ENCODE data around the gene ZNF358.
A peak's percentile ranks its signal among the peaks of the same experiment; 100 is the strongest.

ZNF358 gene

GRCh38 chr19:7477758-7478157 is 38.1 kb upstream of the ZNF358 start:
- H3K4me3 ChIP-seq (ENCODE audit: low read depth, low read length): no peak overlapping the region
- no peaks in the 10 kb centered on the region for H3K36me3 ChIP-seq (ENCODE audit: insufficient read depth, low read length)
- H2AFZ ChIP-seq (ENCODE audit: low read length, unreplicated experiment): no peak overlapping the region
- no peak overlapping the region for H3K27ac ChIP-seq (ENCODE audit: low read depth, low read length)
- no peaks in the 10 kb centered on the region for H3K4me1 ChIP-seq (ENCODE audit: control insufficient read depth, insufficient read depth, low read length, unreplicated experiment)
- H3K79me2 ChIP-seq (ENCODE audit: control insufficient read depth, insufficient read depth, low read length, unreplicated experiment): no peaks in the 10 kb centered on the region
- no peaks in the 10 kb centered on the region for H3K27me3 ChIP-seq (ENCODE audit: insufficient read depth, low read length)

- H3K36me3 ChIP-seq (ENCODE audit: insufficient read depth, low read length): no peaks in the 10 kb centered on the region
- no peaks in the 10 kb centered on the region for H3K27me3 ChIP-seq (ENCODE audit: insufficient read depth, low read length)
- no peak overlapping the region for H3K4me3 ChIP-seq (ENCODE audit: low read depth, low read length)
- no peak overlapping the region for H3K27ac ChIP-seq (ENCODE audit: low read depth, low read length)
- no peaks in the 10 kb centered on the region for H3K79me2 ChIP-seq (ENCODE audit: control insufficient read depth, insufficient read depth, low read length, unreplicated experiment)
- no peaks in the 10 kb centered on the region for H3K4me1 ChIP-seq (ENCODE audit: control insufficient read depth, insufficient read depth, low read length, unreplicated experiment)
- no peak overlapping the region for H2AFZ ChIP-seq (ENCODE audit: low read length, unreplicated experiment)
Measured at GRCh38 chr19:7478173-7478842, 37.6 kb upstream of the ZNF358 start.

GRCh38 chr19:7478843-7479227 is 37.1 kb upstream of the ZNF358 start:
- Histone ChIP-seq H3K79me2 (ENCODE audit: control insufficient read depth, insufficient read depth, low read length, unreplicated experiment) (no peaks in the 10 kb centered on the region), H3K27ac (ENCODE audit: low read depth, low read length) (no peak overlapping the region), H3K4me1 (ENCODE audit: control insufficient read depth, insufficient read depth, low read length, unreplicated experiment) (no peaks in the 10 kb centered on the region), H3K27me3 (ENCODE audit: insufficient read depth, low read length) (no peaks in the 10 kb centered on the region), H3K4me3 (ENCODE audit: low read depth, low read length) (no peak overlapping the region), H2AFZ (ENCODE audit: low read length, unreplicated experiment) (no peak overlapping the region), H3K36me3 (ENCODE audit: insufficient read depth, low read length) (no peaks in the 10 kb centered on the region)

GRCh38 chr19:7480222-7480969 is 35.5 kb upstream of the ZNF358 start:
- Histone ChIP-seq H3K79me2 (ENCODE audit: control insufficient read depth, insufficient read depth, low read length, unreplicated experiment) (no peaks in the 10 kb centered on the region), H2AFZ (ENCODE audit: low read length, unreplicated experiment) (no peak overlapping the region), H3K27ac (ENCODE audit: low read depth, low read length) (no peak overlapping the region)

GRCh38 chr19:7480970-7481255 is 35.0 kb upstream of the ZNF358 start:
- Histone ChIP-seq H3K4me1 (ENCODE audit: control insufficient read depth, insufficient read depth, low read length, unreplicated experiment) (no peaks in the 10 kb centered on the region), H3K27me3 (ENCODE audit: insufficient read depth, low read length) (no peaks in the 10 kb centered on the region), H3K36me3 (ENCODE audit: insufficient read depth, low read length) (no peaks in the 10 kb centered on the region), H3K79me2 (ENCODE audit: control insufficient read depth, insufficient read depth, low read length, unreplicated experiment) (no peaks in the 10 kb centered on the region), H3K27ac (ENCODE audit: low read depth, low read length) (no peak overlapping the region), H3K4me3 (ENCODE audit: low read depth, low read length) (no peak overlapping the region), H2AFZ (ENCODE audit: low read length, unreplicated experiment) (no peak overlapping the region)

More at GRCh38 chr19:7480222-7480969, 35.5 kb upstream of the ZNF358 start:
- Histone ChIP-seq H3K27me3 (ENCODE audit: insufficient read depth, low read length) (no peaks in the 10 kb centered on the region), H3K4me3 (ENCODE audit: low read depth, low read length) (no peak overlapping the region), H3K4me1 (ENCODE audit: control insufficient read depth, insufficient read depth, low read length, unreplicated experiment) (no peaks in the 10 kb centered on the region), H3K36me3 (ENCODE audit: insufficient read depth, low read length) (no peaks in the 10 kb centered on the region)

GRCh38 chr19:7482584-7483439 is 33.1 kb upstream of the ZNF358 start:
- Histone ChIP-seq H3K27me3 (ENCODE audit: insufficient read depth, low read length) (no peaks in the 10 kb centered on the region), H3K27ac (ENCODE audit: low read depth, low read length) (no peak overlapping the region), H3K4me1 (ENCODE audit: control insufficient read depth, insufficient read depth, low read length, unreplicated experiment) (no peaks in the 10 kb centered on the region), H3K79me2 (ENCODE audit: control insufficient read depth, insufficient read depth, low read length, unreplicated experiment) (no peaks in the 10 kb centered on the region), H3K4me3 (ENCODE audit: low read depth, low read length) (no peak overlapping the region), H2AFZ (ENCODE audit: low read length, unreplicated experiment) (no peak overlapping the region), H3K36me3 (ENCODE audit: insufficient read depth, low read length) (no peaks in the 10 kb centered on the region)

- H2AFZ ChIP-seq (ENCODE audit: low read length, unreplicated experiment): no peak overlapping the region
- no peak overlapping the region for H3K27ac ChIP-seq (ENCODE audit: low read depth, low read length)
- no peaks in the 10 kb centered on the region for H3K36me3 ChIP-seq (ENCODE audit: insufficient read depth, low read length)
- no peak overlapping the region for H3K4me3 ChIP-seq (ENCODE audit: low read depth, low read length)
- no peaks in the 10 kb centered on the region for H3K79me2 ChIP-seq (ENCODE audit: control insufficient read depth, insufficient read depth, low read length, unreplicated experiment)
- no peaks in the 10 kb centered on the region for H3K4me1 ChIP-seq (ENCODE audit: control insufficient read depth, insufficient read depth, low read length, unreplicated experiment)
- H3K27me3 ChIP-seq (ENCODE audit: insufficient read depth, low read length): no peaks in the 10 kb centered on the region
Measured at GRCh38 chr19:7483720-7484201, 32.1 kb upstream of the ZNF358 start.

- H2AFZ ChIP-seq (ENCODE audit: low read length, unreplicated experiment): no peak overlapping the region
- no peak overlapping the region for H3K4me3 ChIP-seq (ENCODE audit: low read depth, low read length)
- H3K27me3 ChIP-seq (ENCODE audit: insufficient read depth, low read length): no peaks in the 10 kb centered on the region
- no peaks in the 10 kb centered on the region for H3K36me3 ChIP-seq (ENCODE audit: insufficient read depth, low read length)
- H3K79me2 ChIP-seq (ENCODE audit: control insufficient read depth, insufficient read depth, low read length, unreplicated experiment): no peaks in the 10 kb centered on the region
- no peak overlapping the region for H3K27ac ChIP-seq (ENCODE audit: low read depth, low read length)
- no peaks in the 10 kb centered on the region for H3K4me1 ChIP-seq (ENCODE audit: control insufficient read depth, insufficient read depth, low read length, unreplicated experiment)
Measured at GRCh38 chr19:7486923-7487322, 29.0 kb upstream of the ZNF358 start.

- Histone ChIP-seq H3K27ac (ENCODE audit: low read depth, low read length) (peak within 1 kb of the TSS; percentile 47; the same call in 1 of the 2 replicates), H3K4me1 (ENCODE audit: control insufficient read depth, insufficient read depth, low read length, unreplicated experiment) (no peaks in the 10 kb centered on the region), H3K79me2 (ENCODE audit: control insufficient read depth, insufficient read depth, low read length, unreplicated experiment) (no peaks in the 10 kb centered on the region), H2AFZ (ENCODE audit: low read length, unreplicated experiment) (peak within 1 kb of the TSS; percentile 97), H3K27me3 (ENCODE audit: insufficient read depth, low read length) (no peaks in the 10 kb centered on the region), H3K36me3 (ENCODE audit: insufficient read depth, low read length) (no peaks in the 10 kb centered on the region), H3K4me3 (ENCODE audit: low read depth, low read length) (peak within 1 kb of the TSS; percentile 85)
Measured at GRCh38 chr19:7488736-7489353, 27.1 kb upstream of the ZNF358 start, which contains the start of gene PEX11G. Gene PEX11G, minus strand, starts transcription at chr19:7489035. Its CDS starts 25 bp downstream, at chr19:7489010.

GRCh38 chr19:7489609-7490044 is 26.3 kb upstream of the ZNF358 start:
- Histone ChIP-seq H2AFZ (ENCODE audit: low read length, unreplicated experiment) (no peak overlapping the region), H3K4me1 (ENCODE audit: control insufficient read depth, insufficient read depth, low read length, unreplicated experiment) (no peaks in the 10 kb centered on the region), H3K79me2 (ENCODE audit: control insufficient read depth, insufficient read depth, low read length, unreplicated experiment) (no peaks in the 10 kb centered on the region), H3K4me3 (ENCODE audit: low read depth, low read length) (peak overlapping the region; percentile 85; the same call in 1 of the 2 replicates), H3K27ac (ENCODE audit: low read depth, low read length) (no peak overlapping the region), H3K27me3 (ENCODE audit: insufficient read depth, low read length) (no peaks in the 10 kb centered on the region), H3K36me3 (ENCODE audit: insufficient read depth, low read length) (no peaks in the 10 kb centered on the region)
